ENCODE results near the gene DDRGK1. TPM values are rescaled to one million over a fixed set of nuclear protein-coding genes. Genes with fewer than 3 reads are reported as not detected.
"Not testable (repeated sequence)": the region's sequence is repeated elsewhere in the genome, so short reads cannot be mapped to it uniquely, and the experiment has no call there.

The DDRGK1 gene
- total RNA-seq, 1 donor from 2014 or later: 89.8 TPM

GRCh38 chr20:3157817-3158216 is 46.7 kb downstream of the DDRGK1 start:
- Histone ChIP-seq H3K27ac (no peak overlapping the region), H3K4me3 (peak overlapping the region; percentile 99), H3K9me3 (no peaks in the 10 kb centered on the region), H3K36me3 (peaks cover 12% of the 10 kb centered on the region), H3K4me1 (peaks cover 39% of the 10 kb centered on the region), H3K27me3 (ENCODE audit: low read depth) (no peaks in the 10 kb centered on the region)
- no peak for TF ChIP-seq CTCF (IDR thresholded peaks at IDR 0.05)
- no peak for ATAC-seq
- intact Hi-C loops (cut with DNase I): no loop called here
- no peak for DNase-seq

DNA sequence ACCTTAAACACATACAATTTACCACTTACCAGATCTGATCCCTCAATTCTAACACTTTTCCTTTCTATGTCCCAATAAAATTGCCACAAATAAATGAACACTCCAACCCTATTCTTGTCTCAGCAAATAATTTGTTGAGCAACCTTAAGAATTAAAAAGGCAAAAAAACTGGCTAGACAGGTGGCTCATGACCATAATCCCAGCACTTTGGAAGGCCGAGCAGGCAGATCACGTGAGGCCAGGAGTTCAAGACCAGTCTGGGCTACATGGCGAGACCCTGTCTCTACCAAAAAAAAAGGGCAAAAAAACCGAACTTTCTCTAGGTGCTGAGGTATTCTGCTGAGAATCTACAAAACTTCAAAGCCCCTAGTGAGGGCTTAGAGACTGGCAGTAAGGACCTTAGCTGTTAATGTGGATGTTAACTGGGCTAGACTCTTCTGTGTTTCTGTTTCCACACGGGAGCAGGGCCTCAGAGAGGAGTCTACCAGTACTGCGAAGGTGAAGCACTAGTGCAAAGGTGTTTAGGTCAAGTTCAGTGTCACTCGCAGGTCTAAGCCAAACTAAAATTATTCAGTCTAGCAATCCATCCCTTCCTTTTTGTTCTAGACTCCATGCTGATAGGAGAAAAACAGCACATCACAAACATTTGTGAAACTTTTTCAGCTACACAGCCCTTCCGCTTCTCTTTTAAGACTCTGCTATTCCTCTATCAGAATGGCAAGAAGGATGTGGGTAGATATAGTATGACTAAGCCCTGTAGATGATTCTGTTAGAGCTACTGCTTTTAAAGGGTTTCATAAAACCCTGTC is 47.5 kb downstream of the DDRGK1 start:
- Histone ChIP-seq H3K4me1 (peaks cover 44% of the 10 kb centered on the region), H3K4me3 (no peak overlapping the region)
- intact Hi-C loops (cut with DNase I): no loop called here

DNA sequence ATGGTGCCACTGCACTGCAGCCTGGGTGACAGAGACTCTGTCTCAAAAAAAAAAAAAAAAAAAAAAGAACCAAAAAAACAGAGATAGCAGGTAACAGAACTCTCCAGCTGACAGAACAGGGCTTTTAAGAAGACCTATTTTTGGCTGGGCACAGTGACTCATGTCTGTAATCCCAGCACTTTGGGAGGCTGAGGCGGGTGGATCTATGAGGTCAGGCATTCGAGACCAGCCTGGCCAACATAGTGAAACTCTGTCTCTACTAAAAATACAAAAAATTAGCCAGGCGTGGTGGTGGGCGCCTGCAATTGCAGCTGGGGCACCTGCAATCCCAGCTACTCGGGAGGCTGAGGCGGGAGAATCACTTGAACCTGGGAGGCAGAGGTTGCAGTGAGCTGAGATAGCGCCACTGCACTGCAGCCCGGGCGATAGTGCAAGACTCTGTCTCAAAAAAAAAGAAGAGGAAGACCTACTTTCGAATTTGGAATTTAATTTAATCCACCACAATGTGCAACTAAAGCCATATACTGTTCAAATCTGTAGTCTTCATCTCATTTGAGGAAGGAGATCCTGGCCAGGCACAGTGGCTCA is 52.3 kb downstream of the DDRGK1 start:
- not testable (repeated sequence) for ATAC-seq, DNase-seq, H3K27ac ChIP-seq

More for the DNA sequence above, 47.5 kb downstream of the DDRGK1 start:
- no peak for TF ChIP-seq CTCF (IDR thresholded peaks at IDR 0.05)
- peak in 1 of 2 donors; percentile 23 for ATAC-seq
- H3K27ac ChIP-seq: peak overlapping the region; percentile 32
- DNase-seq: no peak
- no peaks in the 10 kb centered on the region for H3K9me3 ChIP-seq
- H3K36me3 ChIP-seq: peaks cover 12% of the 10 kb centered on the region
- H3K27me3 ChIP-seq (ENCODE audit: low read depth): no peaks in the 10 kb centered on the region

DNA sequence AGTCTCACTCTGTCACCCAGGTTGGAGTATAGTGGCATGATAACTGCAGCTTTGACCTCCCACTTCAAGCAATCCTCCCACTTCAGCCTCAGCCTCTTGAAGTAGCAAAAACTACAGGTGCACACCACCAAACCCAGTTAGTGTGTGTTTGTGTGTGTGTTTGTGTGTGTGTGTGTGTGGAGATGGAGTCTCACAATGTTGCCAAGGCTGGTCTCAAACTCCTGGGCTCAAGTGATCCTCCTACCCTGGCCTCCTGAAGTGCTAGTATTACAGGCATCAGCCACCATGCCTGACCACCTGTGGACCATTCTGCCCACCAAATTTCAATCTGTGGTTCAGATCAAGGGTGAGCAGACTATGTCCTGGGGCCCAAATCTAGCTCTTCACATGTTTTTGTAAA is 53.6 kb downstream of the DDRGK1 start:
- DNase-seq (no peak), ATAC-seq (no peak)
- peaks cover 59% of the 10 kb centered on the region for H3K36me3 ChIP-seq
- no peaks in the 10 kb centered on the region for H3K9me3 ChIP-seq
- no peak overlapping the region for H3K4me3 ChIP-seq
- peaks cover 29% of the 10 kb centered on the region for H3K4me1 ChIP-seq
- no peaks in the 10 kb centered on the region for H3K27me3 ChIP-seq (ENCODE audit: low read depth)
- intact Hi-C loops (cut with DNase I): no loop called here
- no peak for TF ChIP-seq CTCF (IDR thresholded peaks at IDR 0.05)
- no peak overlapping the region for H3K27ac ChIP-seq

More for the DNA sequence above, 52.3 kb downstream of the DDRGK1 start:
- peaks cover 47% of the 10 kb centered on the region for H3K36me3 ChIP-seq
- H3K27me3 ChIP-seq (ENCODE audit: low read depth); intact Hi-C loops (cut with DNase I); H3K9me3 ChIP-seq; H3K4me3 ChIP-seq: not testable (repeated sequence)
- H3K4me1 ChIP-seq: peaks cover 41% of the 10 kb centered on the region

- ATAC-seq (no peak), DNase-seq (no peak)
- TF ChIP-seq CTCF (IDR thresholded peaks at IDR 0.05): no peak
- H3K36me3 ChIP-seq: peaks cover 54% of the 10 kb centered on the region
- H3K27ac ChIP-seq: no peak overlapping the region
- no peaks in the 10 kb centered on the region for H3K27me3 ChIP-seq (ENCODE audit: low read depth)
- intact Hi-C loops (cut with DNase I): no loop called here
- H3K9me3 ChIP-seq: no peaks in the 10 kb centered on the region
- no peak overlapping the region for H3K4me3 ChIP-seq
- peaks cover 14% of the 10 kb centered on the region for H3K4me1 ChIP-seq
These were observed 57.6 kb downstream of the DDRGK1 start for GRCh38 chr20:3146732-3147341.

GRCh38 chr20:3141757-3142156 is 62.7 kb downstream of the DDRGK1 start:
- no peak for TF ChIP-seq CTCF (IDR thresholded peaks at IDR 0.05)

More at GRCh38 chr20:3141757-3142156, 62.7 kb downstream of the DDRGK1 start:
- Histone ChIP-seq H3K4me3 (no peak overlapping the region), H3K9me3 (no peaks in the 10 kb centered on the region), H3K27me3 (ENCODE audit: low read depth) (no peaks in the 10 kb centered on the region), H3K4me1 (no peaks in the 10 kb centered on the region), H3K36me3 (peaks cover 15% of the 10 kb centered on the region), H3K27ac (no peak overlapping the region)
- intact Hi-C loops (cut with DNase I): no loop called here
- ATAC-seq (no peak), DNase-seq (no peak)
